PFSK-1 (cell line): Measurements from ENCODE around the gene ADORA3.

Experiments
- FOXP2 ChIP-seq: optimal IDR thresholded peaks from 2 replicates; pipeline ENCODE3; 2011; ENCODE audit warnings: borderline replicate concordance, control low read depth, inconsistent platforms; ENCODE audit not compliant: insufficient read depth; ENCODE audit errors: extremely low read length, extremely low read depth
- POLR2AphosphoS5 ChIP-seq: IDR thresholded peaks from 2 replicates; pipeline ENCODE4 v1.6.1; 2012; ENCODE audit warnings: low read depth, mild to moderate bottlenecking, control low read depth, low read length, moderate library complexity
- REST ChIP-seq, 2 experiments: IDR thresholded peaks; 2 replicates each; pipeline versions ENCODE4 v1.6.1 to v1.8.0; 2011 to 2012; ENCODE audit warnings: low read depth in 2 of 2, low read length in 2 of 2, control low read depth in 1 of 2, inconsistent platforms in 1 of 2, mild to moderate bottlenecking in 1 of 2, moderate library complexity in 1 of 2; ENCODE audit not compliant: insufficient read depth in 1 of 2
- SIN3A ChIP-seq: IDR thresholded peaks from 2 replicates; pipeline ENCODE4 v1.6.1; 2012; ENCODE audit warnings: mild to moderate bottlenecking, low read length, moderate library complexity, borderline replicate concordance; ENCODE audit not compliant: insufficient read depth
- TAF1 ChIP-seq: IDR thresholded peaks from 2 replicates; pipeline ENCODE4 v1.6.1; 2012; ENCODE audit warnings: low read length, control low read depth, borderline replicate concordance; ENCODE audit not compliant: insufficient read depth

ADORA3 gene

GRCh38 chr1:111484391-111485026 is 18.9 kb downstream of the ADORA3 start:
- no peak for TF ChIP-seq FOXP2
- TF ChIP-seq POLR2AphosphoS5, result no peak

DNA sequence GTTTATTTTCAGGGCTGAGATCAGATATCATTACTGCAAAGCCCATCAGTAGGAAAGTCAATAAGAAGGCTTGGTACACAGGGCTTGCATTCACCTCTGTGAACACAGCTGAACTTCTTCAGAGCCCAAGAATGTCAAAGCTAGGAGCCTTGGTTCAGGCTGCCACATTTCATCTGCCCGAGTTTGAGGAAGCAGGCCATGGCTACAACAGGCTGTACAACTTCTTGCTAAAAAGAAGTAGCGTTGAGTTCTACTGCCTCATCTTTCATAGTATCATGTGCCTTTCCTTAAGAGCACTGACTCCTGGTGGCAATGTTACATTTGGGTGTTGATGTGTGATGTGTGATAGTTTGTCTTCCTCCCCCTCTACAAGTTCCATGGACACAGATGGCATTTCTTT is 19.6 kb downstream of the ADORA3 start:
- TF ChIP-seq FOXP2, result no peak
- TF ChIP-seq TAF1, result no peak
- no peak for TF ChIP-seq REST (IDR thresholded peaks at IDR 0.05; ENCODE audit: insufficient read depth in 1 of 2, low read depth in 2 of 2, low read length in 2 of 2)
- TF ChIP-seq POLR2AphosphoS5, result no peak
- TF ChIP-seq SIN3A, result no peak

DNA sequence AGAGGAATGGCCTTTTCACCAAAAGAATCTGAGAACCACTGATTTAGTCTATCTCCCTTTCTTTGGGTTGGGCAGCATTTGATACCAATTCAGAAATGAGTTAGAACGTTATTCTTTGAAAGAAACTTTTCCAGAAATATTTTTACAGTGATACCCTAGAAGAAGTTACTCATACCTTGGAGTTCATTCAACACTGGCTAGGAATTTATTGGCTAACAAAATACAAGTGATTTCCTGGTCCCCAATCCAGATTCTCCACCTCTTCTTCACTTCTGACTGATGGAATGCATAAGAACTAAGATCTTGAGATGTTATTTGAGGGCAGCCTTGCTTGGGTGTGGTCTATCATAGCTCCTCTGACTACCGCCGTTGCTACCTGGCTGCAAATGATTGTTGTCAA is 20.3 kb downstream of the ADORA3 start:
- TF ChIP-seq SIN3A (no peak), POLR2AphosphoS5 (no peak), FOXP2 (no peak)

DNA sequence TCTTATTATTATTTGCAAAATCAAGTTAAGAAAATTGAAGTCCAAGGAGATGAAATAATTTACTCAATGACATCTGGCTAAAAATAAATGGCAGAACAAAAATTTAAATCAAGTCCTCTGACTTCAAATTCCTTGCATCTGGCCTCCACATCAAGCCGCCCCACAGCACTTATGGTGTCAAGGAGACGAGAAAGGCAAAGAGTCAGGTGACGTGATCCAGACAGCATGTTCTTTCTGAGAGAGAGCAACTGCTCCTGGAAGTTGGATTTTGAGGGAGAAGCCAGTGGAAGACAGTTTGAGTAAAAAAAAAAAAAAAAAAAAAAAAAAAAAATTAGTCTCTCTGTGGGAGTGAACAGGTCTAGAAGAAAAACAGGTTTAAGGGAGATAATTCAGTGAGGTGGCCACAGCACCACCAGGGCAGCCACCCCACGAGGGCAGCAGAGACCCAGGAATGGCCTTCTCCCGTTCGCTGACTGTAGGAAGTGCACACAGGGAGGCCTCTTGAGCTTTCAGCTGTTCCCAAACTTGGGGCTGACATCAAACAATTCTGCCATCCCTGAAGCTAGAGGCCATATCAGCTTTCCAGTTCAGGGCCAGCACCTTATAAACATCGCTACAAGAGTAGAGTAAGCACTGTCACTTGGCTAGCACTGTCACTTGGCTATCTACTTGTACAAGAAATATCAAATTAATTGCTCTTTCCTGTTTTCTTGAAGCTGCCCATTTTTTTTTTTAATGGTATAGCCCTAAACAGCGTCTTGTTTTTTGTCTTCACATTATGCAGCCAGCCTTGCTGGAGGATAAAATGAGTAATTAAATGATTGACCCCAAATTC is 21.8 kb downstream of the ADORA3 start:
- TF ChIP-seq REST (IDR thresholded peaks at IDR 0.05; ENCODE audit: insufficient read depth in 1 of 2, low read depth in 2 of 2, low read length in 2 of 2) (no peak), FOXP2 (no peak)

DNA sequence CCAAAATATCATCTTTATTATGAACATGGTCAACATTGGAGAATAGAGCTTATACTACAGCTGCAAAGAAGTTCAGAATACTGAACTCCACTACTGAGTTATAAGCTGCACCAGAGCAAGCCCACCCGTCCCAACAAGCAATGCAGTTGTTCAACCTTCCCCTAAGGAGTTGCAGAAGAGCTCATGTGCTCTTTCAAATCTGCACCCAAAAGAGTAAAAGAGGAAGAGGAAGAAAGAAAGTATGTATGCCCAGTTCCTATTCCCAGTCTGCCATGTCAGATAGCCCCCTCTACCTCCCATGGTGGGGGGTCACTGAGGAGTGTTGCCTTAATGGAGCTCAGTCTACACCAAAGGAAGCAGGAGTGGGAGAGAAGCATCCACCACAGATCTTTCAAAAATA is 22.8 kb downstream of the ADORA3 start:
- TF ChIP-seq POLR2AphosphoS5, result no peak
- no peak for TF ChIP-seq FOXP2
- no peak for TF ChIP-seq SIN3A
- TF ChIP-seq REST (IDR thresholded peaks at IDR 0.05; ENCODE audit: insufficient read depth in 1 of 2, low read depth in 2 of 2, low read length in 2 of 2), result no peak
- no peak for TF ChIP-seq TAF1

- TF ChIP-seq POLR2AphosphoS5 (no peak), SIN3A (no peak), TAF1 (no peak), REST (IDR thresholded peaks at IDR 0.05; ENCODE audit: insufficient read depth in 1 of 2, low read depth in 2 of 2, low read length in 2 of 2) (no peak), FOXP2 (no peak)
These were observed 26.6 kb downstream of the ADORA3 start for GRCh38 chr1:111476761-111477309.
